Stimulated activated CD8-positive, alpha-beta memory T cell treated with anti-CD3 and anti-CD28 coated beads, Interleukin-7, amount 100 ng/mL, for 24 hours (primary cell): ENCODE data around the gene TRAPPC8.
"Not testable (repeated sequence)": the region's sequence is repeated elsewhere in the genome, so short reads cannot be mapped to it uniquely, and the experiment has no call there.

Experiments used
- DNase-seq: peaks from one replicate; pipeline ENCODE4 v3.0.0-alpha.2; 2020; ENCODE audit warnings: low read depth

Gene TRAPPC8

DNA sequence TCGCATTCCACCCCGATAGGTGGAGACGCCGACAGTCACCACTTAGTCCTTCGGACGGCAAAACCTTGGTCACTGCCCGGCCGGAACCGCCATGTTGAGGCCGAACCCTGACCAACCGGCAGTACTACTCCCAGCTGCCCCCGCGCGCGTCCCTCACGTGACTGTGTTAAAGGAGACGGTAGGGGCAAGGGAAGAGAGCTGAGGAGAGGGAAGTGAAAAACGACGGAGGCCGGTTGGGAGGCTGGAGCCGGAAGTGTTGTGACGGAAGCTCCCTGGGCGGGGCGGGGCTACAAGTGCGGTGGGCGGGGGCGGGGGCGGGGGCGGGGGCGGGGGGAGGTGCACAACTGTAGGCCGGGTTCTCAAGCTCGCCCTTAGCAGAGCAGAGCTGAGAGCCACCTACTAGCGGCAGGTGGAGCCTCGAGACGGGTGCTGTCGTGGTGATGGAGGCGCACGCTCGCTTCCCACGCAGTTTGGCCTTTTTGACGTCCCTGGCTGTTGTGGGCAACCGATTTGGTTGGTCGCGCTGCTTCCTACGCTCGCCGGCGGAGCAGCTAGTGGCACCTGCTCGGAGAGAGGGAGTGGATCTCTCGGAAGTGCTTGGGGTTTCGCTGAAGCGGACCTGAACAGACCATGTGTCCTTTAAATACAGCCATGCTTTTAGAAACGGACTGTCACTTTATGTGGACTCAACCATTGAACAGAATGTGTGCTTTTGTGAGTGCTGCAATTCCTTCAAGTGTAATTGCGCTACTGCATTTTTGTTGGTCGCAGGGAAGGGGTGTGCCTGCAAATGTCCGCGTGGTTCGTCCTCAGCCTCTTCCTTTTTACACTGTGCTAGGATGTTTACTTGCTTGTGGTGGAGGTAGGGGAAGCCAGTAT, at the start of gene TRAPPC8:
Gene TRAPPC8 (minus strand): TSS at position 130 of the 879 bp plus-strand sequence. CDS start 364 bp downstream, outside the sequence.
- peak; percentile 83 for DNase-seq

- DNase-seq = no peak
These were observed 47.9 kb upstream of the TRAPPC8 start for GRCh38 chr18:31990823-31991222.

GRCh38 chr18:31983976-31984375, 41.0 kb upstream of the TRAPPC8 start:
- DNase-seq = no peak

- no peak for DNase-seq
These were observed 40.1 kb upstream of the TRAPPC8 start for GRCh38 chr18:31983020-31983419.

DNA sequence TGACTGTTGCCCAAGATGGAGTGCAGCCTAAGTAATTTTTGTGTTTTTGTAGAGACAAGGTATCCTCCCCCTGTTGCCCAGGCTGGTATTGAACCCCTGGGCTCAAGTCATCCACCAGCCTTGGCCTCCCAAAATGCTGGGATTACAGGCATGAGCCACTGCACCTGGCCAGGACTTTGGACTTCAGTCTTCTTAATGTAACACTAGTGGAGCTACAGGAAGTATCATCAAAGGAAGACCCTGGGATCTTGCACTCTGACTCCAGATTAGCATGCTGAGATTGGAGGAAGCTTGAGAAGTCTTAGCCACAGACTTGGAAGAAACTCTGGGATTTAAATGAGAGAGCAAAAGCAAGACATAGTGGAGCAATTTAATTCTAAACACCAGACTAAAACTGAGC, 37.9 kb upstream of the TRAPPC8 start:
- DNase-seq = no peak

- no peak for DNase-seq
These were observed 36.8 kb upstream of the TRAPPC8 start for GRCh38 chr18:31979714-31980113.

- no peak for DNase-seq
These were observed 35.7 kb upstream of the TRAPPC8 start for GRCh38 chr18:31978616-31979015.

- DNase-seq = no peak
These were observed 34.4 kb upstream of the TRAPPC8 start for GRCh38 chr18:31977270-31977872.

DNA sequence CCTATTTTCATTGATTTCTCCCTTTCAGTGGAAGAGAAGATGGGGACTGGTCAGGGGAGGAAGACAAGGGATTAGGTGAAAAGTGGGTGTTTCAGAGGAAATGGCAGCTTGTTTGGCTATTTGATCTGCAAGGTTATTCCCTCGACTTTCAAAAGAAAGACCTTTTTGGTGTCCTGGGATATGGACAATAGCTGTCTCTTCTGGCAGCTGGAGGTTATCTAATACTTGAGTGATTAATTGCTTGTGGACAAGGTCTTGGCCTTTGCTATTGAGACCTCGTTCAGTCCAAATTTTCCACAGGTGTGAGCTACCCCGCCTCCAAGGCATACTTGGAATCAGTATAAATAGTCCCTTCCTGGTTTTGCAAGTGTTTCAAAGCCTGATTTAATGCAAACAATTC, 33.3 kb upstream of the TRAPPC8 start:
- no peak for DNase-seq

GRCh38 chr18:31973929-31974546, 31.1 kb upstream of the TRAPPC8 start:
- no peak for DNase-seq

DNA sequence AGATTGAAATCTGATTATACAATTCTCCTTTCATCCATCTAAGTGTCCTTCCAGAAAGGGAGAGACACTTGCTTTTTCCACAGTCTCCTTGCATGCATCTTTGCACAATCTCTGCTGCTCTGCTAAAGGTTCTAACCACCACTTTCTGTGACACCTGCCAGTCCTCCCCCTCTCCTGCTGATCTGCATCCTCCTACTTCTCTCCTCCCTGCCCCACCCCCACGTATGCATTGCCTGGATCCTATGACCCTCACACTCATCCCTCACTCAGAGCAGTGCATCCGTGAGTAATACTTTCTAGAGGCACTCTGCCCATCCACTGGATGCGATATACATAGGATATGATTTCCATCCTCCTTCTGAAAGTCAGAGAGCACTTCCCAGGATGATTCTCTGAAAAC, 27.7 kb upstream of the TRAPPC8 start:
- DNase-seq = no peak

DNA sequence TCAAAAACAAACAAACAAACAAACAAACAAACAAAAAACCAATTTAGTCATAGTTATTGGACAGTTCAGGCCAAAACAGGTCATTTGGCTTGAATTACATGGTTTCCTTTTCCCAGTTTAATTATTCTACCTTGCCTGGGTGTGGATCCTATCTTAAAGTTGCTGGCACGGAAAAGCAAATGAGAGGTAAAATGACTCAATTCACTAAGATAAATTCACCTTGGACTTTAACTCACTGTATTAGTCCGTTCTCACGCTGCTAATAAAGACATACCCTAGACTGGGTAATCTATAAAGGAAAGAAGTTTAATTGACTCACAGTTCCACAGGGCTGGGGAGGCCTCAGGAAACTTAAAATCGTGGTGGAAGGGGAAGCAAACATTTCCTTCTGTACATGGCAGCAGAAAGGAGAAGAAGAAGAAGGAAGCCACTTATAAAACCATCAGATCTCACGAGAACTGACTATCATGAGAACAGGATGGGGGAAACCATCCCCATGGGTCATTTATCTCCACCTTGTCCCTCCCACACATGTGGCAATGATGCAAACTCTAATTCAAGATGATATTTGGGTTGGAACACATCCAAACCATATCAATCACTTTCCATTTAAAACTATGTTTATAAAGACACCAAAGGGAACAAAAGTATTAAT, 22.5 kb upstream of the TRAPPC8 start:
- no peak for DNase-seq

- DNase-seq = no peak
These were observed 14.8 kb upstream of the TRAPPC8 start for GRCh38 chr18:31957728-31958127.

DNA sequence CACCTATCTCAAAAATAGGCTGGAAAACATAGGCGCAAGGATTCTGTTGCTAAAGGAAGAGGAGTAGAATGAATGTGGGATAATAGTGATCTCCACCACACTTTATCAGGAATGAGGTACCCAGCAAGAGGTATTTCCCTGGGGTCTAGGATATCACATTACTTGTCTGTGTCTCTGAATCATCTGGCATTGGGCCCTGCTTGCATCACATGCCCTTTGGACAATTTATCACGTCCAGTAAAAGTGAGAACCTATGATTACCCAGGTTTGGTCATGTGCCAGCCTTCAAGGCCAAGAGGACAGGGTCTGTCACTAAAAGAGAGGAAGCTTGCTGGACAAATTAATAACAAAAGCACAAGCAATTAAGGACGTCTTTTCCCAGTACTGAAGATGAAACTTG, 11.4 kb upstream of the TRAPPC8 start:
- no peak for DNase-seq

- DNase-seq = not testable (repeated sequence)
These were observed 10.8 kb upstream of the TRAPPC8 start for GRCh38 chr18:31953699-31954098.

DNA sequence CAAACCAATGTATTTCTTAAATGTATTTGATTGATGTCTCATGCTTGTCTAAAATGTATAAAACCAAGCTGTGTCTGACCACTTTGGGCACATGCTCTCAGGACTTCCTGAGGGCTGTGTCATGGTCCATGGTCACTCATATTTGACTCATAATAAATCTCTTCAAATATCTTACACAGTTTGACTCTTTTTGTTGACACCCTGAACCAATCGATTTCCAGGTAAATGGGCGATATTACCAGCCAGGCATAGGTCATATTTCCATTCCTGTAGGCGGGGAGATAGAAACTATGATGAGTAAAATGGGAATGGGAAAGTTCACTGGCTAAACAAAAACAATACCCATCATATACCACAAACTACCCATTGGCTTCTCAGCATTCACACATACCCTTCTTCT, 9.3 kb upstream of the TRAPPC8 start:
- no peak for DNase-seq

DNA sequence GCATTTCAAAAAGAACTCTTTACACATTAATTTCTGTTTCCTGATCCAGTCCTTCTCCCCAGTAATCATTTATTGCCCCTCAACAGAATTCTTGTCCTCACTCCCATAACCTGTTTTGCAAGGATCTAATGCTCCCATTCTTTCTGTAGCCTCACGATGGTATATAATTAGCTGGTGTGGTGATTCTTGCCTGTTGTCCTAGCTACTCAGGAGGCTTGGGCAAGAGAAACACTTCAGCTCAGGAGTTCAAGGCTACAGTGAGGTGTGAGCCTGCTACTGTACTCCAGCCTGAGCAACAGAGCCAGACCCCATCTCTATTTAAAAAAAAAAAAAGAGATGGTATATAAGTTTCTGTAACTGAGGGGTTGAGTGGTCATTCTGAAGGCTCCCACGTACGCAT, 7.7 kb upstream of the TRAPPC8 start:
- DNase-seq = no peak

GRCh38 chr18:31948349-31948748, 5.4 kb upstream of the TRAPPC8 start:
- not testable (repeated sequence) for DNase-seq

- DNase-seq = no peak
These were observed 3.5 kb upstream of the TRAPPC8 start for GRCh38 chr18:31946305-31947046.

GRCh38 chr18:31943878-31944816, 1.2 kb upstream of the TRAPPC8 start:
- DNase-seq = no peak
